GM12878 (cell line): ENCODE measurements around the gene TWIST1.

ENCODE experiments used
- CTCF ChIP-seq, 3 experiments: IDR thresholded peaks in 2 of 3; conservative IDR thresholded peaks in 1 of 3; 2 replicates each; pipeline ENCODE4 v1.5.1; 2011; ENCODE audit warnings: low read depth in 3 of 3, low read length in 3 of 3, mild to moderate bottlenecking in 3 of 3, control low read depth in 2 of 3, moderate library complexity in 2 of 3, inconsistent platforms in 1 of 3, mixed read lengths in 1 of 3; ENCODE audit not compliant: control insufficient read depth in 2 of 3, insufficient read depth in 1 of 3; ENCODE audit errors: extremely low read depth in 1 of 3
- FOXK2 ChIP-seq: fragments of 450-650 bp; IDR thresholded peaks from 2 replicates; pipeline ENCODE4 v1.6.1; 2017; ENCODE audit warnings: mild to moderate bottlenecking, moderate library complexity
- POLR2AphosphoS5 ChIP-seq: IDR thresholded peaks from 2 replicates; pipeline ENCODE4 v1.6.1; 2011; ENCODE audit warnings: mild to moderate bottlenecking, low read length, inconsistent platforms
- SRF ChIP-seq, 2 experiments: IDR thresholded peaks; 2 replicates each; pipeline ENCODE4 v1.6.1; 2011; ENCODE audit warnings: low read depth in 2 of 2, low read length in 2 of 2, mild to moderate bottlenecking in 1 of 2, moderate library complexity in 1 of 2

- TF ChIP-seq SRF (IDR thresholded peaks at IDR 0.05; ENCODE audit: low read depth in 2 of 2, low read length in 2 of 2) (no peak), POLR2AphosphoS5 (no peak), FOXK2 (no peak), CTCF (IDR thresholded peaks at IDR 0.05 in 2 of 3, conservative IDR thresholded peaks at IDR 0.05 in 1 of 3; ENCODE audit: control insufficient read depth in 2 of 3, extremely low read depth in 1 of 3, insufficient read depth in 1 of 3, low read depth in 3 of 3, low read length in 3 of 3) (no peak)
Measured at GRCh38 chr7:19113002-19113350, 4.5 kb downstream of the TWIST1 start.
